ACC112 (cell line): Measurements from ENCODE around the gene CNTN2.

Source experiments
- H2AFZ ChIP-seq: fragments of 200-600 bp; sonication (generic); one replicate; pipeline ENCODE4 v1.6.0; 2017; ENCODE audit warnings: antibody characterized with exemption, low read length; ENCODE audit not compliant: unreplicated experiment
- H3K27ac ChIP-seq: fragments of 200-600 bp; sonication (generic); 2 replicates; pipeline ENCODE4 v1.5.1; 2014; ENCODE audit warnings: low read depth, mild to moderate bottlenecking, antibody characterized with exemption, low read length, moderate library complexity
- H3K27me3 ChIP-seq: fragments of 200-600 bp; sonication (generic); 2 replicates; pipeline ENCODE4 v1.6.1; 2014; ENCODE audit warnings: mild to moderate bottlenecking, antibody characterized with exemption, low read length, moderate library complexity, mixed read lengths; ENCODE audit not compliant: insufficient read depth
- H3K36me3 ChIP-seq: fragments of 200-600 bp; sonication (generic); 2 replicates; pipeline ENCODE4 v1.6.1; 2016; ENCODE audit warnings: mild to moderate bottlenecking, antibody characterized with exemption, low read length, moderate library complexity, mixed read lengths; ENCODE audit not compliant: insufficient read depth
- H3K4me1 ChIP-seq: fragments of 200-600 bp; sonication (generic); one replicate; pipeline ENCODE4 v1.6.1; 2016; ENCODE audit warnings: low read length, mixed read lengths; ENCODE audit not compliant: insufficient read depth, unreplicated experiment, control insufficient read depth
- H3K4me3 ChIP-seq: fragments of 200-600 bp; sonication (generic); 2 replicates; pipeline ENCODE4 v1.5.1; 2014; ENCODE audit warnings: mild to moderate bottlenecking, low read depth, low read length
- H3K79me2 ChIP-seq: fragments of 200-600 bp; sonication (generic); one replicate; pipeline ENCODE4 v1.6.0; 2016; ENCODE audit warnings: low read length; ENCODE audit not compliant: control insufficient read depth, unreplicated experiment, insufficient read depth

Gene CNTN2

GRCh38 chr1:205009670-205010069, 33.3 kb upstream of the CNTN2 start:
- Histone ChIP-seq H3K79me2 (no peaks in the 10 kb centered on the region), H3K27ac (no peak overlapping the region), H3K27me3 (no peaks in the 10 kb centered on the region), H3K36me3 (no peaks in the 10 kb centered on the region), H2AFZ (no peak overlapping the region), H3K4me1 (no peaks in the 10 kb centered on the region), H3K4me3 (no peak overlapping the region)

- H3K27ac ChIP-seq, result no peak overlapping the region
- H3K79me2 ChIP-seq, result no peaks in the 10 kb centered on the region
- no peak overlapping the region for H3K4me3 ChIP-seq
- no peaks in the 10 kb centered on the region for H3K27me3 ChIP-seq
- H3K36me3 ChIP-seq, result no peaks in the 10 kb centered on the region
- H3K4me1 ChIP-seq, result no peaks in the 10 kb centered on the region
- no peak overlapping the region for H2AFZ ChIP-seq
Measured at GRCh38 chr1:205012391-205013140, 30.4 kb upstream of the CNTN2 start.

- no peak overlapping the region for H2AFZ ChIP-seq
- no peak overlapping the region for H3K27ac ChIP-seq
- no peak overlapping the region for H3K4me3 ChIP-seq
- H3K27me3 ChIP-seq, result no peaks in the 10 kb centered on the region
- no peaks in the 10 kb centered on the region for H3K4me1 ChIP-seq
- no peaks in the 10 kb centered on the region for H3K36me3 ChIP-seq
- H3K79me2 ChIP-seq, result no peaks in the 10 kb centered on the region
Measured at GRCh38 chr1:205013683-205014367, 29.2 kb upstream of the CNTN2 start.

- Histone ChIP-seq H3K27ac (no peak overlapping the region), H3K4me3 (no peak overlapping the region), H3K27me3 (no peaks in the 10 kb centered on the region), H3K79me2 (no peaks in the 10 kb centered on the region), H3K4me1 (no peaks in the 10 kb centered on the region), H2AFZ (no peak overlapping the region), H3K36me3 (no peaks in the 10 kb centered on the region)
Measured at GRCh38 chr1:205014783-205015182, 28.2 kb upstream of the CNTN2 start.

- H3K27me3 ChIP-seq, result no peaks in the 10 kb centered on the region
- no peaks in the 10 kb centered on the region for H3K36me3 ChIP-seq
- no peaks in the 10 kb centered on the region for H3K4me1 ChIP-seq
- no peak overlapping the region for H3K4me3 ChIP-seq
- no peak overlapping the region for H2AFZ ChIP-seq
- no peaks in the 10 kb centered on the region for H3K79me2 ChIP-seq
- H3K27ac ChIP-seq, result no peak overlapping the region
Measured at GRCh38 chr1:205015241-205015640, 27.8 kb upstream of the CNTN2 start.

GRCh38 chr1:205016075-205016474, 26.9 kb upstream of the CNTN2 start:
- no peak overlapping the region for H3K4me3 ChIP-seq
- no peaks in the 10 kb centered on the region for H3K4me1 ChIP-seq
- no peak overlapping the region for H3K27ac ChIP-seq
- no peak overlapping the region for H2AFZ ChIP-seq
- no peaks in the 10 kb centered on the region for H3K27me3 ChIP-seq
- no peaks in the 10 kb centered on the region for H3K36me3 ChIP-seq
- no peaks in the 10 kb centered on the region for H3K79me2 ChIP-seq

- H3K79me2 ChIP-seq, result no peaks in the 10 kb centered on the region
- no peaks in the 10 kb centered on the region for H3K4me1 ChIP-seq
- H2AFZ ChIP-seq, result no peak overlapping the region
- no peaks in the 10 kb centered on the region for H3K27me3 ChIP-seq
- H3K27ac ChIP-seq, result no peak overlapping the region
- H3K36me3 ChIP-seq, result no peaks in the 10 kb centered on the region
- H3K4me3 ChIP-seq, result no peak overlapping the region
Measured at GRCh38 chr1:205016584-205016983, 26.4 kb upstream of the CNTN2 start.

- Histone ChIP-seq H3K36me3 (no peaks in the 10 kb centered on the region), H3K79me2 (no peaks in the 10 kb centered on the region), H3K27ac (no peak overlapping the region), H3K4me1 (no peaks in the 10 kb centered on the region), H2AFZ (no peak overlapping the region), H3K27me3 (no peaks in the 10 kb centered on the region), H3K4me3 (no peak overlapping the region)
Measured at GRCh38 chr1:205017001-205017400, 26.0 kb upstream of the CNTN2 start.

- Histone ChIP-seq H3K4me1 (no peaks in the 10 kb centered on the region), H3K79me2 (no peaks in the 10 kb centered on the region), H3K27me3 (no peaks in the 10 kb centered on the region), H3K4me3 (no peak overlapping the region), H2AFZ (no peak overlapping the region), H3K36me3 (no peaks in the 10 kb centered on the region), H3K27ac (no peak overlapping the region)
Measured at GRCh38 chr1:205017766-205018165, 25.2 kb upstream of the CNTN2 start.

- no peaks in the 10 kb centered on the region for H3K36me3 ChIP-seq
- no peak overlapping the region for H3K27ac ChIP-seq
- H3K27me3 ChIP-seq, result no peaks in the 10 kb centered on the region
- H3K4me1 ChIP-seq, result no peaks in the 10 kb centered on the region
- H3K79me2 ChIP-seq, result no peaks in the 10 kb centered on the region
- no peak overlapping the region for H3K4me3 ChIP-seq
- H2AFZ ChIP-seq, result no peak overlapping the region
Measured at GRCh38 chr1:205018381-205018780, 24.6 kb upstream of the CNTN2 start.

- Histone ChIP-seq H2AFZ (no peak overlapping the region), H3K36me3 (no peaks in the 10 kb centered on the region), H3K27ac (no peak overlapping the region), H3K4me1 (no peaks in the 10 kb centered on the region), H3K79me2 (no peaks in the 10 kb centered on the region), H3K4me3 (no peak overlapping the region), H3K27me3 (no peaks in the 10 kb centered on the region)
Measured at GRCh38 chr1:205020466-205020865, 22.5 kb upstream of the CNTN2 start.
